Measurements from ENCODE around the gene DDIAS.
"Not testable (repeated sequence)": the region's sequence is repeated elsewhere in the genome, so short reads cannot be mapped to it uniquely, and the experiment has no call there.

Gene DDIAS

GRCh38 chr11:82889133-82890001, 12.2 kb upstream of the DDIAS start:
- no peak for DNase-seq

GRCh38 chr11:82890002-82890341, 11.6 kb upstream of the DDIAS start:
- DNase-seq, result no peak

- no peak for DNase-seq
Measured at GRCh38 chr11:82890936-82891335, 10.6 kb upstream of the DDIAS start.

- DNase-seq, result no peak
Measured at GRCh38 chr11:82892611-82893169, 8.8 kb upstream of the DDIAS start.

- no peak for DNase-seq
Measured at GRCh38 chr11:82895437-82896091, 6.0 kb upstream of the DDIAS start.

GRCh38 chr11:82896183-82896582, 5.4 kb upstream of the DDIAS start:
- no peak for DNase-seq

- no peak for DNase-seq
Measured at GRCh38 chr11:82898241-82898640, 3.3 kb upstream of the DDIAS start.

GRCh38 chr11:82899186-82899820, 2.2 kb upstream of the DDIAS start:
- no peak for DNase-seq

- DNase-seq, result no peak
Measured at GRCh38 chr11:82899957-82900276, 1.6 kb upstream of the DDIAS start.

- peak; percentile 94 for DNase-seq
Measured at GRCh38 chr11:82900277-82901164, 1.0 kb upstream of the DDIAS start, which contains the start of gene PRCP. Gene PRCP (minus strand): TSS chr11:82900430. CDS start chr11:82900402, 28 bp downstream.

GRCh38 chr11:82901922-82902485, 468 bp downstream of the DDIAS start:
- DNase-seq, result no peak

GRCh38 chr11:82902880-82903279, 1.3 kb downstream of the DDIAS start:
- DNase-seq, result no peak

GRCh38 chr11:82903843-82904586, 2.5 kb downstream of the DDIAS start:
- DNase-seq, result no peak

GRCh38 chr11:82906236-82906635, 4.7 kb downstream of the DDIAS start:
- DNase-seq, result peak; percentile 14

- no peak for DNase-seq
Measured at GRCh38 chr11:82906931-82907330, 5.4 kb downstream of the DDIAS start.

GRCh38 chr11:82907371-82907770, 5.8 kb downstream of the DDIAS start:
- DNase-seq, result no peak

- no peak for DNase-seq
Measured at GRCh38 chr11:82908311-82908710, 6.8 kb downstream of the DDIAS start.

GRCh38 chr11:82909015-82909640, 7.6 kb downstream of the DDIAS start:
- DNase-seq, result no peak

GRCh38 chr11:82919786-82920185, 18.2 kb downstream of the DDIAS start:
- not testable (repeated sequence) for DNase-seq

GRCh38 chr11:82920227-82920626, 18.7 kb downstream of the DDIAS start:
- DNase-seq, result not testable (repeated sequence)

Data from NCI-H345 (cell line).